Suprapubic skin (tissue), 3 donors: ENCODE measurements around the gene SLC26A9.

Experiments
- POLR2A ChIP-seq, 2 donors: fragments of 450-650 bp; IDR thresholded peaks; one replicate each; pipeline ENCODE4 v1.6.1; 2017; ENCODE audit warnings: antibody characterized with exemption in 2 of 2, mild to moderate bottlenecking in 2 of 2, moderate library complexity in 2 of 2
- TF ChIP-seq, protein P1 (sequence below), 2 donors: fragments of 200-600 bp in 1 of 2; fragments of 450-650 bp in 1 of 2; sonication (generic) in 1 of 2; IDR thresholded peaks; one replicate each; pipeline ENCODE4 v1.5.1; 2016 to 2019; ENCODE audit warnings: antibody characterized with exemption in 2 of 2, mild to moderate bottlenecking in 1 of 2, moderate library complexity in 1 of 2

DNA sequence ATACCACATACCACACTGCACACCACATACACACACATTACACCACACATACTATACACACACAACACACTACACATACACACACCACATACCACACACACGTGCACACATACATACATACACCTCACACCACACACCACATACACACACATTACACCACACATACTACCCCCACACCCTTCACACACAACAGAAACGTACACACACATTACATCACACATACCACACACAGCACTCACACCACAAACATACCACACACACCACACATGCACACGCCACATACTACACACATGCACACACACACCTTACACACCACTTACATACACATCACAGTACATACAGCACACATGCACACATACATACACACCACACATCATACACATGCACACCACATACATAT lies 31.5 kb upstream of the SLC26A9 start:
- no peak for TF ChIP-seq POLR2A (IDR thresholded peaks at IDR 0.05)
- TF ChIP-seq, protein P1, sequence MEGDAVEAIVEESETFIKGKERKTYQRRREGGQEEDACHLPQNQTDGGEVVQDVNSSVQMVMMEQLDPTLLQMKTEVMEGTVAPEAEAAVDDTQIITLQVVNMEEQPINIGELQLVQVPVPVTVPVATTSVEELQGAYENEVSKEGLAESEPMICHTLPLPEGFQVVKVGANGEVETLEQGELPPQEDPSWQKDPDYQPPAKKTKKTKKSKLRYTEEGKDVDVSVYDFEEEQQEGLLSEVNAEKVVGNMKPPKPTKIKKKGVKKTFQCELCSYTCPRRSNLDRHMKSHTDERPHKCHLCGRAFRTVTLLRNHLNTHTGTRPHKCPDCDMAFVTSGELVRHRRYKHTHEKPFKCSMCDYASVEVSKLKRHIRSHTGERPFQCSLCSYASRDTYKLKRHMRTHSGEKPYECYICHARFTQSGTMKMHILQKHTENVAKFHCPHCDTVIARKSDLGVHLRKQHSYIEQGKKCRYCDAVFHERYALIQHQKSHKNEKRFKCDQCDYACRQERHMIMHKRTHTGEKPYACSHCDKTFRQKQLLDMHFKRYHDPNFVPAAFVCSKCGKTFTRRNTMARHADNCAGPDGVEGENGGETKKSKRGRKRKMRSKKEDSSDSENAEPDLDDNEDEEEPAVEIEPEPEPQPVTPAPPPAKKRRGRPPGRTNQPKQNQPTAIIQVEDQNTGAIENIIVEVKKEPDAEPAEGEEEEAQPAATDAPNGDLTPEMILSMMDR (IDR thresholded peaks at IDR 0.05) = no peak
